Stomach (tissue), 4 donors: ENCODE measurements around the gene SLC5A1.
"Not testable (repeated sequence)": the region's sequence is repeated elsewhere in the genome, so short reads cannot be mapped to it uniquely, and the experiment has no call there.

Experiments used
- CTCF ChIP-seq, 7 experiments: fragments of 450-650 bp in 4 of 7; fragments of 200-600 bp in 3 of 7; sonication (generic) in 3 of 7; IDR thresholded peaks; one replicate each; pipeline ENCODE4 v1.5.1; 2016 to 2019; ENCODE audit warnings: antibody characterized with exemption in 7 of 7, control low read depth in 2 of 7, mild to moderate bottlenecking in 1 of 7
- POLR2A ChIP-seq, 4 donors: fragments of 450-650 bp; IDR thresholded peaks; one replicate each; pipeline ENCODE4 v1.6.1; 2016; ENCODE audit warnings: antibody characterized with exemption in 4 of 4, control low read depth in 2 of 4, mild to moderate bottlenecking in 1 of 4, moderate library complexity in 1 of 4

GRCh38 chr22:32151641-32152040 lies 108.6 kb downstream of the SLC5A1 start:
- TF ChIP-seq POLR2A, CTCF (IDR thresholded peaks at IDR 0.05): not testable (repeated sequence)
